ENCODE data around the gene RO60. TPM values are rescaled to one million over a fixed set of nuclear protein-coding genes. Genes with fewer than 3 reads are reported as not detected.
"Not testable (repeated sequence)": the region's sequence is repeated elsewhere in the genome, so short reads cannot be mapped to it uniquely, and the experiment has no call there.

Gene RO60
- total RNA-seq, 1 donor from 2014 or later, result 200 TPM

- no peaks in the 10 kb centered on the region for H3F3A ChIP-seq (ENCODE audit: low read depth)
- no peak for TF ChIP-seq EZH2phosphoT487 (IDR thresholded peaks at IDR 0.05)
- peak; percentile 18 for TF ChIP-seq CTCF (IDR thresholded peaks at IDR 0.05)
- no peak overlapping the region for H3K4me2 ChIP-seq
- H3K79me2 ChIP-seq (ENCODE audit: low read depth), result peaks cover 46% of the 10 kb centered on the region
- H3K9ac ChIP-seq, result no peak overlapping the region
- peaks cover 3% of the 10 kb centered on the region for H3K36me3 ChIP-seq
- no peaks in the 10 kb centered on the region for H3K4me1 ChIP-seq
- Mint-ChIP-seq H3K9me3 (peaks cover 9% of the 10 kb centered on the region), H3K4me3 (no peak overlapping the region), H3K27me3 (ENCODE audit: insufficient read depth, low read depth) (no peaks in the 10 kb centered on the region), H3K36me3 (peaks cover 17% of the 10 kb centered on the region), H3K27ac (no peak overlapping the region), H3K4me1 (no peaks in the 10 kb centered on the region)
- H3K27ac ChIP-seq, result no peak overlapping the region
- no peak overlapping the region for H2AFZ ChIP-seq (replicated peaks)
- no peaks in the 10 kb centered on the region for H4K20me1 ChIP-seq (ENCODE audit: low read depth)
- H3K27me3 ChIP-seq, result no peaks in the 10 kb centered on the region
- H3K4me3 ChIP-seq, result no peak overlapping the region
- DNase-seq (ENCODE audit: low spot score), result no peak
- no peaks in the 10 kb centered on the region for H3K9me3 ChIP-seq (ENCODE audit: low read depth)
Observed at GRCh38 chr1:193031431-193031830, 28.0 kb upstream of the RO60 start.

- not testable (repeated sequence) for H3K27ac Mint-ChIP-seq
Observed at GRCh38 chr1:193032643-193033427, 26.6 kb upstream of the RO60 start.

GRCh38 chr1:193033610-193034009, 25.8 kb upstream of the RO60 start:
- peaks cover 28% of the 10 kb centered on the region for H3K36me3 Mint-ChIP-seq
- peaks cover 16% of the 10 kb centered on the region for H3K9me3 Mint-ChIP-seq

More at GRCh38 chr1:193032643-193033427, 26.6 kb upstream of the RO60 start:
- H3K27me3 ChIP-seq; H4K20me1 ChIP-seq (ENCODE audit: low read depth); H3K9ac ChIP-seq; H3K4me3 ChIP-seq; H3K27me3 Mint-ChIP-seq (ENCODE audit: insufficient read depth, low read depth); H3K4me3 Mint-ChIP-seq; H3K27ac ChIP-seq; H3K4me1 Mint-ChIP-seq; H2AFZ ChIP-seq (replicated peaks); H3K4me1 ChIP-seq; H3K9me3 ChIP-seq (ENCODE audit: low read depth); H3F3A ChIP-seq (ENCODE audit: low read depth); DNase-seq (ENCODE audit: low spot score); H3K4me2 ChIP-seq; H3K36me3 ChIP-seq: not testable (repeated sequence)
- H3K36me3 Mint-ChIP-seq, result peaks cover 26% of the 10 kb centered on the region
- peaks cover 60% of the 10 kb centered on the region for H3K79me2 ChIP-seq (ENCODE audit: low read depth)
- peaks cover 14% of the 10 kb centered on the region for H3K9me3 Mint-ChIP-seq

More at GRCh38 chr1:193033610-193034009, 25.8 kb upstream of the RO60 start:
- H3K9ac ChIP-seq, result no peak overlapping the region
- H3K4me1 Mint-ChIP-seq, result no peaks in the 10 kb centered on the region
- H3K4me1 ChIP-seq, result no peaks in the 10 kb centered on the region
- H3K27me3 Mint-ChIP-seq (ENCODE audit: insufficient read depth, low read depth), result no peaks in the 10 kb centered on the region
- DNase-seq (ENCODE audit: low spot score), result no peak
- no peaks in the 10 kb centered on the region for H3K27me3 ChIP-seq
- H3K9me3 ChIP-seq (ENCODE audit: low read depth), result no peaks in the 10 kb centered on the region
- H3K4me3 Mint-ChIP-seq, result no peak overlapping the region
- no peak for TF ChIP-seq EZH2 (IDR thresholded peaks at IDR 0.05)
- no peak for TF ChIP-seq EZH2phosphoT487 (IDR thresholded peaks at IDR 0.05)
- no peak for TF ChIP-seq CTCF (IDR thresholded peaks at IDR 0.05)
- H3K27ac ChIP-seq, result no peak overlapping the region
- H3K4me2 ChIP-seq, result no peak overlapping the region
- H4K20me1 ChIP-seq (ENCODE audit: low read depth), result no peaks in the 10 kb centered on the region
- peaks cover 62% of the 10 kb centered on the region for H3K79me2 ChIP-seq (ENCODE audit: low read depth)
- H3K4me3 ChIP-seq, result no peak overlapping the region
- H2AFZ ChIP-seq (replicated peaks), result no peak overlapping the region
- no peaks in the 10 kb centered on the region for H3F3A ChIP-seq (ENCODE audit: low read depth)
- H3K27ac Mint-ChIP-seq, result no peak overlapping the region
- H3K36me3 ChIP-seq, result peaks cover 3% of the 10 kb centered on the region
